ENCODE data around the gene TMEM238. TPM values are rescaled to one million over a fixed set of nuclear protein-coding genes. Genes with fewer than 3 reads are reported as not detected.

Gene TMEM238
- total and polyA plus RNA-seq, 8 donors, result 0.75 to 504 (median 5.4) TPM; not detected in 3

DNA sequence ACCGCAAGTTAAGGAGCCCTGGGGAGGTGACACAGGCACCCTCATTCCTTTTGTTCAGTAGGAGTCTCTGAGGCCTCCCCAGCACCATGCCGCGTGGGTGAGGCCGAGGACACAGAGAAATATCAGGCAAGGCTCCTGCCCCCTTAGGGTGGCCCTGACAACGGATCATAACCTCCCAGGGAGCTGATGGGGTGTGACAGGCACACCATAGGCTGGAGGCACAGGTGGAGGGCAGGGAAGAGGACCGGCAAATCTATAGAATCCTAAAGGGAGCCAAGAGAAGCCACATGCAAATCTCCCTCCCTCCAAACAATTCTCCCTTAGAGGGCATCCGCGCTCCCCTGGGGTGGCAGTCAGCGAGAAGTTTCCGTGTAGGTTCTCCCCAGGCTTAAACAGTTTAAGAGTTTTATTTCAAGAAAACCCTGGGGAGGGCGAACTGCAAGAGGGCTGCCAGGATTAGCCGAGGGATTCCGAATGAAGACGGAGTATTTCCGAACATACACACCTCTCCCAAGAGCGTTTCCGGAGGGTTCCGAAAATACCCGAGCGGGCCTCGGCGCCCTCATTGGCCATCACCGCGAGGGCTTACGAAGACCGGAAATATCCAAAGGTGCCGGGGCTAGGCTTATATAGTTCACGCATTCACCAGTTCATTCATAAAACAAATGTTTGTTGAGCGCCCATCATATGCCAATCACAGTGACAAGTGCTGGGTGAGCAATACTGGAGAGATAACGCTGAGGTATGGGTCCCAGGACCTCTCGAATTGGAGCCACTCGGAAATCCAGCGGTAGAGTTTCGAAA is 1.0 kb upstream of the TMEM238 start:
- intact Hi-C loops (cut with DNase I; ENCODE audit: low total_unique reads), result no loop called here
- 3 to 5% (median 3%) methylated on average over 34 of the region's 34 CpGs for WGBS, 5 donors

DNA sequence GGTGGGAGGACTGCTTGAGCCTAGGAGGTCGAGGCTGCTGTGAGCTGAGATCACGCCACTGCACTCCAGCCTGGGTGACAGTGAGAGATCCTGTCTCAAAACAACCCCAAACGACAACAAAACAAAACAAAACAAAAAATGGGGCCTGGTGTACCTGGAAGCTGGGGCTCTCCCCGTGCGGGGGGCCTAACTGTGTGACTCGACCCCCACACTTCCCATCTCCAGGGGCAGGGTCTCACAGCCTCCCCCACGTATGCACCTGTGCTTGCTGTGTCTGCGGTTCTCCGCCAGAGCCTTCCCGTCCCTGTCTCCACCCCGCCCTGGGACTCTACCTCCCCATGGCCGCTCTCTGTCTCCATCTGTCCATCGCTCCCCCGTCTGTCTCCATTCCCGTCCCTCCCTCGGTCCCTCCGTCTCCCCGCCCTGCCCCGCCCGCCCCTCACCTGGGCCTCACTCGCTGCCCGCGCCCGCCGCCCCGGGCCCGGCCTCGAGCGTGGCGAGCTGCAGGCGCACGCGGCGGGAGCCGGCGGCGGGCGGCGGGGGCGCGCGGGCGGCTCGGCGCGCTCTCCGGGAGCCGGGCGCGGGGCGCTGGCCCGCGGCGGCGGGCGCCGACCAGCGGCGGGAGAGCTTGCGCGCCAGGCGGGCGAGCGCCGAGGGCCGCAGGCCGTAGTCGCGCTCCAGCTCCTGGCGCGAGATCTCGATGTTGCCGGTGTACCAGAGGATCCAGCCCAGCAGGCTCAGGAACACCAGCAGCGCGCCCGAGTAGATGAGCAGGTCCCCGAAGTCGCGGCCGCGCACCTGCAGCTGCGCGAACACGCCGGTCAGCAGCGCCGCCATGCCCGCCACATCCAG is 587 bp downstream of the TMEM238 start:
- peaks cover 14 to 20% (median 16%) of the 10 kb centered on the region in 4 donors for H3K36me3 ChIP-seq
- TF ChIP-seq, protein P1, sequence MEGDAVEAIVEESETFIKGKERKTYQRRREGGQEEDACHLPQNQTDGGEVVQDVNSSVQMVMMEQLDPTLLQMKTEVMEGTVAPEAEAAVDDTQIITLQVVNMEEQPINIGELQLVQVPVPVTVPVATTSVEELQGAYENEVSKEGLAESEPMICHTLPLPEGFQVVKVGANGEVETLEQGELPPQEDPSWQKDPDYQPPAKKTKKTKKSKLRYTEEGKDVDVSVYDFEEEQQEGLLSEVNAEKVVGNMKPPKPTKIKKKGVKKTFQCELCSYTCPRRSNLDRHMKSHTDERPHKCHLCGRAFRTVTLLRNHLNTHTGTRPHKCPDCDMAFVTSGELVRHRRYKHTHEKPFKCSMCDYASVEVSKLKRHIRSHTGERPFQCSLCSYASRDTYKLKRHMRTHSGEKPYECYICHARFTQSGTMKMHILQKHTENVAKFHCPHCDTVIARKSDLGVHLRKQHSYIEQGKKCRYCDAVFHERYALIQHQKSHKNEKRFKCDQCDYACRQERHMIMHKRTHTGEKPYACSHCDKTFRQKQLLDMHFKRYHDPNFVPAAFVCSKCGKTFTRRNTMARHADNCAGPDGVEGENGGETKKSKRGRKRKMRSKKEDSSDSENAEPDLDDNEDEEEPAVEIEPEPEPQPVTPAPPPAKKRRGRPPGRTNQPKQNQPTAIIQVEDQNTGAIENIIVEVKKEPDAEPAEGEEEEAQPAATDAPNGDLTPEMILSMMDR (IDR thresholded peaks at IDR 0.05), result peak in 2 of 7 experiments; percentile 15 to 33
- no peak for TF ChIP-seq POLR2AphosphoS5 (IDR thresholded peaks at IDR 0.05)
- intact Hi-C loops (cut with DNase I; ENCODE audit: low total_unique reads), result no loop called here
- WGBS, 5 donors, result 4 to 12% (median 5%) methylated on average over 31 to 88 of the region's 88 CpGs
- peak; percentile 58 to 89 for DNase-seq
- H3K27ac ChIP-seq, result peak overlapping the region; percentile 89 to 97 (median 93)
- peak overlapping the region; percentile 79 to 90 (median 88) for H3K4me3 ChIP-seq
- peaks cover 0 to 1% (median 0%) of the 10 kb centered on the region in 3 donors for H3K27me3 ChIP-seq
- peaks cover 38 to 49% (median 46%) of the 10 kb centered on the region in 4 donors for H3K4me1 ChIP-seq
- H3K9me3 ChIP-seq, result no peaks in the 10 kb centered on the region

More for the DNA sequence above, 1.0 kb upstream of the TMEM238 start:
- H3K9me3 ChIP-seq, result no peaks in the 10 kb centered on the region
- peak; percentile 97 to 98 for DNase-seq
- H3K27me3 ChIP-seq, result no peaks in the 10 kb centered on the region
- H3K4me3 ChIP-seq, result peak overlapping the region; percentile 79 to 90 (median 88)
- H3K36me3 ChIP-seq, result peaks cover 25 to 37% (median 31%) of the 10 kb centered on the region in 4 donors
- peak in 1 of 3 donors; percentile 4 for TF ChIP-seq POLR2AphosphoS5 (IDR thresholded peaks at IDR 0.05)
- TF ChIP-seq, protein P1 (IDR thresholded peaks at IDR 0.05), result no peak
- H3K4me1 ChIP-seq, result peaks cover 43 to 65% (median 61%) of the 10 kb centered on the region in 4 donors
- peak overlapping the region; percentile 89 to 97 (median 93) for H3K27ac ChIP-seq

DNA sequence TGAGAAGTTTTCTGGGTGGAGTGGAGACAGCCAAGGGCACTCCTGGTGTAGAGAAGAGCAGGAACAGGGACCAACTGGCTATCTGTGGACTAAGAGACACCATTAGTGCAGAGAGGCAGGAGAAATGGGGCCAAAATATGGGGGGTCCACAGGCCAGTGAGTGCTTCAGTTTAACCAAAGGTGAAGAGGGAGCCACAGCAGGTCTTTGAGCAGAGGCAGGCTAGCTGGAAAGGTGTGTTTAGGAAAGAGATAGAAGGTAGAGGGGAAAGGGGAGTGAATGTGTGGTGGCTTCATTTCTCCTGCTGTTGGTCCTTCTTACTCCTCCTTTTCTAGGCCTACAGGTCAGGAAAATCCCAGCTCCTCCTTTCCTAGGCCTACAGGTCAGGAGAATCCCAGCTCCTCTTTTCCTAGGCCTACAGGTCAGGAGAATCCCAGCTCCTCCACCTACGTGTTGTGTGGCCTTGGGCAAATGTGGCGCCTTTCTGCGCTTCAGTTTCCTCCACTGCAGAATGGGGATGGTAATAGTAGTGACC is 1.5 kb downstream of the TMEM238 start:
- H3K36me3 ChIP-seq, result peaks cover 5 to 11% (median 7%) of the 10 kb centered on the region in 4 donors
- H3K4me3 ChIP-seq, result peak overlapping the region in 1 of 4 donors; percentile 90
- no peak overlapping the region for H3K27ac ChIP-seq
- WGBS, 5 donors, result 97 to 100% (median 100%) methylated on average over 3 of the region's 3 CpGs
- no peak for DNase-seq
- TF ChIP-seq POLR2AphosphoS5 (IDR thresholded peaks at IDR 0.05) (no peak), POLR2A (IDR thresholded peaks at IDR 0.05) (no peak), EP300 (IDR thresholded peaks at IDR 0.05) (no peak)
- TF ChIP-seq, protein P1 (IDR thresholded peaks at IDR 0.05), result no peak
- no peaks in the 10 kb centered on the region for H3K9me3 ChIP-seq
- intact Hi-C loops (cut with DNase I; ENCODE audit: low total_unique reads), result no loop called here
- H3K27me3 ChIP-seq, result peaks cover 0 to 10% (median 5%) of the 10 kb centered on the region in 3 donors
- peaks cover 29 to 45% (median 40%) of the 10 kb centered on the region in 4 donors for H3K4me1 ChIP-seq

DNA sequence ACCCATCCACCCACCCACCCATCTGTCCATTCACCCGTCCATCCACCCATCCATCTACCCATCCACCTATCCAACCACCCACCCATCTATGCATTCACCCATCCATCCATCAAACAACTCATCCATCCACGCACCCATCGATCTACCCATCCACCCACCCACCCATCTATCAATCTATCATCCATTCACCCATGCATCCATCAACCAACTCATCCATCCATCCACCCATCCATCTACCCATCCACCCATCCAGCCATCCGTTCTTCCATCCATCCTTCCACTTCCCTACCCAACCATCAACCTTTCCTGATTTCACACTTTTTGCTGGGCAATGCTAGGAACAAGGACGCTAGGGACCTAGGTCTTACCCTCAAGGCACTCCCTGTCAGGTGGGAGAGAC is 2.1 kb downstream of the TMEM238 start:
- no peaks in the 10 kb centered on the region for H3K9me3 ChIP-seq
- no peak for DNase-seq
- peaks cover 0 to 16% (median 7%) of the 10 kb centered on the region in 3 donors for H3K27me3 ChIP-seq
- H3K36me3 ChIP-seq, result peaks cover 0 to 6% (median 1%) of the 10 kb centered on the region in 4 donors
- no peak overlapping the region for H3K27ac ChIP-seq
- 98 to 100% (median 99%) methylated on average over 5 of the region's 5 CpGs for WGBS, 5 donors
- no peak overlapping the region for H3K4me3 ChIP-seq
- TF ChIP-seq, protein P1 (IDR thresholded peaks at IDR 0.05), result no peak
- TF ChIP-seq EP300 (IDR thresholded peaks at IDR 0.05) (no peak), POLR2A (IDR thresholded peaks at IDR 0.05) (no peak), POLR2AphosphoS5 (IDR thresholded peaks at IDR 0.05) (no peak)
- intact Hi-C loops (cut with DNase I; ENCODE audit: low total_unique reads), result no loop called here
- H3K4me1 ChIP-seq, result peaks cover 23 to 43% (median 37%) of the 10 kb centered on the region in 4 donors
